Activated naive CD8-positive, alpha-beta T cell treated with anti-CD3 and anti-CD28 coated beads for 36 hours (primary cell): ENCODE measurements around the gene EEA1. TPM values are rescaled to one million over a fixed set of nuclear protein-coding genes. Genes with fewer than 3 reads are reported as not detected.
A peak's percentile ranks its signal among the peaks of the same experiment; 100 is the strongest.
"Not testable (repeated sequence)": the region's sequence is repeated elsewhere in the genome, so short reads cannot be mapped to it uniquely, and the experiment has no call there.

ENCODE experiments used
- DNase-seq: peaks from one replicate; pipeline ENCODE4 v3.0.0; 2021
- H3K27ac Mint-ChIP-seq: one replicate; pipeline ENCODE4 v1.8.0; 2022; ENCODE audit warnings: mild to moderate bottlenecking, moderate library complexity, mixed read lengths
- H3K27me3 Mint-ChIP-seq: one replicate; pipeline ENCODE4 v1.8.0; 2022; ENCODE audit warnings: mild to moderate bottlenecking, mixed read lengths
- H3K36me3 Mint-ChIP-seq: one replicate; pipeline ENCODE4 v1.8.0; 2021; ENCODE audit warnings: mild to moderate bottlenecking, mixed read lengths
- H3K4me1 Mint-ChIP-seq: one replicate; pipeline ENCODE4 v1.8.0; 2021; ENCODE audit warnings: mixed read lengths
- H3K4me3 Mint-ChIP-seq: one replicate; pipeline ENCODE4 v1.8.0; 2022; ENCODE audit warnings: mild to moderate bottlenecking, moderate library complexity, mixed read lengths
- H3K9me3 Mint-ChIP-seq: one replicate; pipeline ENCODE4 v1.8.0; 2022; ENCODE audit warnings: mixed read lengths
- total RNA-seq, 2 experiments: library from RNA; stranded (reverse); gene quantifications; one replicate each; pipeline ENCODE4 v1.2.3, GENCODE V29; 2021

EEA1 gene
- total RNA-seq, 2 experiments from 2014 or later = 17.5 TPM

DNA sequence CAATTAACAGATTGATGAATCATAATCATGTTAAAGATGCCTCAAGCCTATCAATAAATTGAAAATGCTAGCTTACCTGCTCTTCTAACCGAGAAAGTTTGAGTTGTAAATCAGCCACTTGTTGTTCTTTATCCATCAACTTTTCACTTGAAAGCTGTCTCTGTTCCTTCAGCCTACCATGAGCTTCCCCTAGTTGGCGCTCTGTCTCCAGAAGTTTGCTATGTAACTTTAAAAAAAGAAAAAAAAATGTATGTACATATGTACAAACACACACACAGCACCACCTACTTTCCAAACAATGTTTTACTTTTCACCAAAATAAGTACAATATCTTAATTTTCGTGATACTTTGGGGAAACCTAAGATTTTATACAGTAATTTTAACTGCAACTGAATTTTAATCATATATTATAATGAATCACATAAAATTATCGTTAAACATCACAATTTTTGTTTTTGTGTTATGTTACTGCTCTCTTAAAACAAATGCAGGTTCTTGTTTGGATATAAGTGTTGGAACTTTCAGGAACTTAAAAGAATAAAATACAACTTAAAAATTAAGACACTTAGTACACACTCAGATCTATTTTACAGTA lies 101.2 kb downstream of the EEA1 start:
- H3K27me3 Mint-ChIP-seq = no peaks in the 10 kb centered on the region
- H3K27ac Mint-ChIP-seq = no peak overlapping the region
- H3K4me1 Mint-ChIP-seq = peaks cover 2% of the 10 kb centered on the region
- H3K4me3 Mint-ChIP-seq = no peak overlapping the region
- H3K9me3 Mint-ChIP-seq = no peaks in the 10 kb centered on the region
- peak; percentile 15 for DNase-seq
- peaks cover 26% of the 10 kb centered on the region for H3K36me3 Mint-ChIP-seq

DNA sequence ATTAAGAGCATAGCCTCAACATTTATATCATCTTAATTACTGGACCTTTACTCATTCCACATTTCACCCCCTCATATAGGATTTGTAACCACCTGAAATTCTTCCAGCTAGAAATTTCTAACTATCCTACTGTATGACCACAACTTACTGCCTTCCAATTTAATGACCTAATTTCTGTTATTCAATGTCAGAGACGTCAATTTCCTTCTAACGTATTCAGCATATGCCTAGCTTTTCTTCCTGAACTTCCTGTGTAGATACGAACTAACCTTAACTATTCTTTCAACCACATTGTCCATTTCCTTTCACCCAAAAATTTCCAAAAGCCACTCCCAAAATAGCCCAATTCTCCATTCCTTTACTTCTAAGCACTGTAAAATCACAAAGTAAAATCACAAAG lies 108.0 kb downstream of the EEA1 start:
- Mint-ChIP-seq H3K27me3 (no peaks in the 10 kb centered on the region), H3K4me3 (no peak overlapping the region), H3K4me1 (no peaks in the 10 kb centered on the region), H3K36me3 (peaks cover 14% of the 10 kb centered on the region), H3K27ac (no peak overlapping the region), H3K9me3 (no peaks in the 10 kb centered on the region)
- DNase-seq = no peak

DNA sequence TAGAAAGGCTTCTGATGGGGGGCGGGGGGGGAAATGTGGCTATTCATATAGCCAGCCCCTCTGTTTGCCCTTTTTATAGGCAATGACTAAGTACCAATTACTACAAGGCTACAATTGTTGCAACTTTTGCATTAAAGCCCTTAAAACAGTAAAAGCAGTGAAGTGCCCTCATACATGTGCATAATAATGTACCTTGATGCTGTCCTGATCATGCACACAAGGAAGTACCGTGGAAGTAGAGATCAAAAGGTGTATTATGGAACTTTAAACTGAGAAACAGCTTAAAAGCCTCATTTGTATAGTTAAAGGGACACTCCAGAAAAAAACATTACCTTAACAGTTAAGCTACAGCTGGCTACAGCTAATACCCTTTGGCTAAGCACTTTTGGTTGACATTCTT lies 114.5 kb downstream of the EEA1 start:
- no peak for DNase-seq
- Mint-ChIP-seq H3K36me3 (peaks cover 24% of the 10 kb centered on the region), H3K27ac (no peak overlapping the region), H3K4me1 (no peaks in the 10 kb centered on the region), H3K27me3 (no peaks in the 10 kb centered on the region), H3K9me3 (no peaks in the 10 kb centered on the region), H3K4me3 (no peak overlapping the region)

DNA sequence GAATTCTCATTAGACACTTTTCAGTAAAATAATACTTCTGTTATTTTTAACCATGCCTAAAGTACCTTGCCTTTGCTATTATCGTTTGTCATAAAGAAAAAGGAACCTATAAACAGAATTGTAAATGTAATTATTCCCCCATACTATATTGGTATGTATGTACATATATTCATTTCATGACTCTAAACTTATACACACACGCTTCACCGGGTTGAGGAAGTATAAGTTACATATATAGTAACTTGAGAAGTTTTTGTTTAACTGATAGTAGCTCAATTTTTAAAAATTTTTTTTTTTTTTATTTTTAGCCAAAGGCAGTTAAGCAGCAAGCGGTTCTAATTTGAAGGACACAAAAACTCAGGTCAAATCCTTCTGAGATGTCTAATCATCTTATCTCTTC lies 118.7 kb downstream of the EEA1 start:
- no peak overlapping the region for H3K27ac Mint-ChIP-seq
- no peaks in the 10 kb centered on the region for H3K27me3 Mint-ChIP-seq
- no peaks in the 10 kb centered on the region for H3K4me1 Mint-ChIP-seq
- no peak for DNase-seq
- no peak overlapping the region for H3K4me3 Mint-ChIP-seq
- H3K9me3 Mint-ChIP-seq = peaks cover 2% of the 10 kb centered on the region
- peaks cover 40% of the 10 kb centered on the region for H3K36me3 Mint-ChIP-seq

DNA sequence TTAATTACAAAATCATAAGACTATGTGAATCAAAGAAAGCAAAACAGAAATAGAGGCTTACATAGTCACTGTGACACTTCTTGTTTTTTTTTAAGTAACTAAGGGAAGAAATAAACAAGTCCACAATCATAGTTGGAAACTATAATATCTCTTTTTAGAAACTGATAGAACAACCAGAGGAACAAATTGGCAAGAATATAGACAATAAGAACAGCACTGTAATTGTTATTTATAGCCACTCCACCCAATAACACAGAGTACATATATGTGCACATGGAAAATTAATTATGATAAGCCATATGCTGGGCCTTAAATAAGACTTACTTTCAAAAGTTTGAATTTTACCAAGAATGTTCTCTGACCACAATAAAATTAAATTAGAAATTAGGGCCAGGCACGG lies 125.2 kb downstream of the EEA1 start:
- peaks cover 2% of the 10 kb centered on the region for H3K9me3 Mint-ChIP-seq
- no peak overlapping the region for H3K27ac Mint-ChIP-seq
- H3K4me3 Mint-ChIP-seq = no peak overlapping the region
- H3K27me3 Mint-ChIP-seq = no peaks in the 10 kb centered on the region
- no peak for DNase-seq
- H3K4me1 Mint-ChIP-seq = no peaks in the 10 kb centered on the region
- peaks cover 30% of the 10 kb centered on the region for H3K36me3 Mint-ChIP-seq

DNA sequence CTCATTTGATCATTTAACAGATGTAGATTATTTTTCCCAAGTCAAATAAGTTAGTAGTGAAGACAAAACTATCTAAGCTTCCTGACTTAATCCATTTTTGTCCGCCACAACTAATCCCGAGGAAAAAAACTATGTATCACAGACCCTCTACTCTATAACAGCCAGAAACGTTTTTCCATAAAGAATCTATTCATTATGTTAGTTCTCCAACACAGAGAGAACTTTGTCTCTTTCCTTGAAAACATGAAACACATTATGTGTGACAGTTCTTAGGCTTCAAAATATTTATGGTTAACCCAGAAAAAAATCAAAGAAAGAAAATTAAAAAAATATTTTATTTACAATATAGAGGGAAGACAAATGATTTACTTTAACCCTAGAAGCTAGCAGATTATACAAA lies 126.2 kb downstream of the EEA1 start:
- Mint-ChIP-seq H3K27me3 (no peaks in the 10 kb centered on the region), H3K4me3 (no peak overlapping the region), H3K9me3 (peaks cover 2% of the 10 kb centered on the region), H3K36me3 (peaks cover 26% of the 10 kb centered on the region), H3K27ac (no peak overlapping the region), H3K4me1 (no peaks in the 10 kb centered on the region)
- DNase-seq = no peak

DNA sequence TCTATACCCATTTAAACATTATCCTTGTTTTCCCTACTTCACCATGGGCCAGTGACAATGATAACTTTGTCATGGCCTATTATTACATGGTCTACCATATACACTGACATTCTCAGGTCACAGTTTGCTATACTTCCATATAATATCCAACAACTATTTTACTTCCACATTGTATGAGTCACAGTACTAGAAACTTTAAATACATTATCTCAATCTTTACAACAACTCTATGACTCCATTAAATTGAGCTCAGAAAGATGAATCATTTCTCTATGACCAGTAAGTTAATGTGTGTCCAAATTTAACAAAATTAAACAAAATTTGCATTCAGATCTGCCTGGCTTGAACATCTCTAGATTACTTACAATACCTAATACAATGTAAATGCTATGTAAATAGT lies 132.4 kb downstream of the EEA1 start:
- Mint-ChIP-seq H3K27me3 (no peaks in the 10 kb centered on the region), H3K27ac (no peak overlapping the region), H3K4me3 (no peak overlapping the region), H3K9me3 (peaks cover 15% of the 10 kb centered on the region), H3K36me3 (peaks cover 41% of the 10 kb centered on the region), H3K4me1 (no peaks in the 10 kb centered on the region)
- DNase-seq = no peak

DNA sequence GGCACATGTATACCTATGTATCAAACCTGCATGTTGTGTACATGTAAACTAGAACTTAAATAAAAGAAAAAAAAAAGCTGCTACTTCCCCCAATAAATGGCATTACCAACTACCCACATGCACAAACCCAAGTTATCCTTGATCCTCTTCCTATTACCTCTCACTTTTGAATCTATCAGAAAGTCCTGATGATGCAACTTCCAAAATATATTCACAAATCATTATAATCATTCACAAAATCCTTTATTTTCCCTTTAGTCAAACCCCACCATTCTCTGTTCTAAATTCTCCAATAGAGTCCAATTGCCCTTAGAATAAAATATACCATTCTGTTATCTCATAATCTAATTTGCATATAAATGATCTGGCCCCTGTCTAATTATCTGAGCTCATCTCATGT lies 134.3 kb downstream of the EEA1 start:
- peaks cover 58% of the 10 kb centered on the region for H3K36me3 Mint-ChIP-seq

DNA sequence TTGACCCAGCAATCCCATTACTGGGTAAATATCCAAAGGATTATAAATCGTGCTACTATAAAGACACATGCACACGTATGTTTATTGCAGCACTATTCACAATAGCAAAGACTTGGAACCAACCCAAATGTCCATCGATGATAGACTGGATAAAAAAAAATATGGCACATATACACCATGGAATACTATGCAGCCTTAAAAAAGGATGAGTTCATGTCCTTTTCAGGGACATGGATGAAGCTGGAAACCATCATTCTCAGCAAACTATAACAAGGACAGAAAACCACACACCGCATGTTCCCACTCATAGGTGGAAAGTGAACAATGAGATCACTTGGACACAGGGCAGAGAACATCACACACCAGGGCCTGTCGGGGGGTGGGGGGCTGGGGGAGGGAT lies 134.7 kb downstream of the EEA1 start:
- H3K36me3 Mint-ChIP-seq = peaks cover 62% of the 10 kb centered on the region
- H3K4me3 Mint-ChIP-seq, H3K4me1 Mint-ChIP-seq, H3K27ac Mint-ChIP-seq, DNase-seq, H3K27me3 Mint-ChIP-seq: not testable (repeated sequence)
- H3K9me3 Mint-ChIP-seq = peaks cover 24% of the 10 kb centered on the region

More for the DNA sequence above, 134.3 kb downstream of the EEA1 start:
- Mint-ChIP-seq H3K4me3 (no peak overlapping the region), H3K27ac (no peak overlapping the region), H3K9me3 (peaks cover 24% of the 10 kb centered on the region), H3K4me1 (peaks cover 8% of the 10 kb centered on the region), H3K27me3 (no peaks in the 10 kb centered on the region)
- no peak for DNase-seq

DNA sequence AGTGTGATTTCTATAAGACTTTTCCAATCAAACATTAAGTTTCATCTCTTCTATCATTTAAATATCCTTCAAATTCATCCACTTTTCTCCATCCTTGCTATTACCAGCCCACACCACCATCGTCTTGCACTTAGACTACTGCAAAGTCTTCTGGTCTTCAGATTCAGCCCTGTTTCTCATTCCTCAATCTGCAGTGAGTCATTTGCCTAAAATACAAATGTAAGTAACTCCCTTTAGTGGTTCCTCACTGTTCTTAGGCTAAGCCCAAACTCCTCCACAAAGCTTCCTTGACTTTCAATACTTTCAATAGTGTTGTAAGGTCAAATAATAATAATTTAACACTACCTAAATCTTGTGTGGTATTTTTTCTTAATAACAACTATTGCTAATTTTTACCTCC lies 143.1 kb downstream of the EEA1 start:
- Mint-ChIP-seq H3K4me1 (peaks cover 9% of the 10 kb centered on the region), H3K27me3 (no peaks in the 10 kb centered on the region), H3K4me3 (no peak overlapping the region), H3K9me3 (peaks cover 5% of the 10 kb centered on the region), H3K27ac (no peak overlapping the region), H3K36me3 (peaks cover 27% of the 10 kb centered on the region)
- DNase-seq = no peak

DNA sequence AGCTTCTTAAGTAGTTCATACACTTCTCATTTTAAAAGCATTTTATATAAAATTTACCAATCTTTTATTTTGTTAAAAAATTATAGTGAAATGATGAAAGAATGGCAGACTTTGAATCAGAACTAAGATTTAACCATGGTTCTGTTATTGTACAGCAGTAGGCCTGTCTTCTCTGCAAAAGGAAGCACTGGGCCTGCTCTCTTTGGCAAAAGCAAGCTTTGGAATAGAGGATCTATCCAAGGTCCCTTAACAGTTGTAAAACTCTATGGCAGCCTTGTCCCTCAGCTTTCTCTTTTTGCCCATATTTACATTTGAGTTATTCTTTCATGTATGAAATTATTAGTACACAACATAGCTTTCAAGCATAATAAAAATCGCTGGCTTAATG lies 143.5 kb downstream of the EEA1 start:
- Mint-ChIP-seq H3K4me3 (no peak overlapping the region), H3K27ac (no peak overlapping the region), H3K36me3 (peaks cover 22% of the 10 kb centered on the region), H3K9me3 (peaks cover 3% of the 10 kb centered on the region), H3K4me1 (peaks cover 7% of the 10 kb centered on the region), H3K27me3 (no peaks in the 10 kb centered on the region)
- DNase-seq = no peak

DNA sequence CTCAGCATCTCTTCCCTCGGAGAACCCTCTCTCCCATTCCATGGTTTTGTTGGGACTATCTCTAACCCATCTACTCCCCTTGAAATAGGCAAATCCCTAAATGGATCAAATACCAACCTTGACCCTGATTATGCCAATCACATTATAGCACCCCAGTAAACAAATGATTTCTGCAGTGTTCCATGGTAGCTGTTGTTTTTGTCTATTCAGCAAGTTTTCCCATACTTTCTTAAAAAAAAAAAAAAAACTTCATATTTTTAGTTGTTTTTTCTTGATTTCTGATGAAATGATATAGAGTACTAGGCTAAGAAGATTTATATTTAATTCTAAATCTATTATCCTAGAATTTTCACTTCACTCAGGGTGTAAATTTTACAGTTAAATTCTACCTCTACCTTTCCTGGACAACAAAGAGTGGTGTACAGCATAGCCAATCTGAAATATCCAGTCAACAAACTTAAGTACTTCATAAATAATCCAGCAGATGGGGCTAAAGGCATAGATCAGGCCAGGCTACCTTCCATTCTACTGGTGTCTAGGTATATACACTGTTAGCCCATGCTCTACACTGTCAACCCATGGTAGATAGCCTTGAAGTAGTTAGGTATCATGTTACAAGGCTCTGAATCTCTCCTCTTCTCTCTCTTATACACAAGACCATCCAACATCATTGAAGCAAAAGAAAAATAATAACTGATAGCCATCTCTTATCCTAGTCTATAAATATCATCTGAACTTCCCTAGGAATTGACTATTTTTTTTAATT lies 144.1 kb downstream of the EEA1 start:
- DNase-seq = no peak
- H3K27me3 Mint-ChIP-seq = no peaks in the 10 kb centered on the region
- H3K27ac Mint-ChIP-seq = no peak overlapping the region
- no peak overlapping the region for H3K4me3 Mint-ChIP-seq
- H3K9me3 Mint-ChIP-seq = no peaks in the 10 kb centered on the region
- H3K4me1 Mint-ChIP-seq = peaks cover 3% of the 10 kb centered on the region
- H3K36me3 Mint-ChIP-seq = peaks cover 17% of the 10 kb centered on the region

DNA sequence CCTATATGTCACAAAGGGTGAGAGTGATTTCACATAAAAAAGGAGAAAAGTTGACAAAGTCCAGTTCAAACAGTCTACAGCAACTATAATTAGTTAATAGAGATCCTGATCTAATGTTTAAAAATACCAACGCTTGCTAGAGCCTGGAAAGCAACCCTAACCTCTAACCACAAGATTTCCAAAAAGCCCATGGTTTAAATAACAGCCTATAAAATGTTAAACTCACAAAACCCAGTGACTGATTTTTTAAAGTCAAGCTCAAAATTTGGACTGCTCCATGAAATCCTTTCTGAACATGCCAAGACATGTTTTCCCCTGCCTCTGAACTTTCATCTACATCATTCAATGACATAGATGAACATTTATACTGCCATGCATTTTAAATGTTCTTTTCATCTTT lies 144.7 kb downstream of the EEA1 start:
- H3K4me1 Mint-ChIP-seq = no peaks in the 10 kb centered on the region
- no peaks in the 10 kb centered on the region for H3K9me3 Mint-ChIP-seq
- H3K4me3 Mint-ChIP-seq = no peak overlapping the region
- peaks cover 10% of the 10 kb centered on the region for H3K36me3 Mint-ChIP-seq
- no peaks in the 10 kb centered on the region for H3K27me3 Mint-ChIP-seq
- no peak for DNase-seq
- H3K27ac Mint-ChIP-seq = no peak overlapping the region

DNA sequence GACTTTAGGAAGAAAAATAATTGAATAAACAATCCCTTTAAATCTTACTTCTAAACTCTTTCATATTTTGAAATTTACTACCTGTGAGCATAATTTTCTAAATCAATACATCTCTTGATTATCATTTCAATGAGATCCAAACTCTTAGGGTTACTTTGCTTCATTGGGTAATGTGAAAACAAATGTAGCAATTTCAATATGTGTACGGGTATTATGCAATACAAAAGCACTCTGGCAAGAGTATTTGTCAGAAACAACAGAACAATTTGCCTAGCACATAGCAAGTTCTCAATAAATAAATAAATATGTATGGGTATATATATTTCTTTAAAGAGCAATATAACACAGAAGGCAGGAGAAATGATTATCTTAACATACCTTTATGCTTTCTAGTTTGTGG lies 149.2 kb downstream of the EEA1 start:
- H3K4me1 Mint-ChIP-seq = peaks cover 2% of the 10 kb centered on the region
- peaks cover 6% of the 10 kb centered on the region for H3K36me3 Mint-ChIP-seq
- H3K27ac Mint-ChIP-seq = no peak overlapping the region
- DNase-seq = no peak
- no peaks in the 10 kb centered on the region for H3K9me3 Mint-ChIP-seq
- no peaks in the 10 kb centered on the region for H3K27me3 Mint-ChIP-seq
- no peak overlapping the region for H3K4me3 Mint-ChIP-seq

DNA sequence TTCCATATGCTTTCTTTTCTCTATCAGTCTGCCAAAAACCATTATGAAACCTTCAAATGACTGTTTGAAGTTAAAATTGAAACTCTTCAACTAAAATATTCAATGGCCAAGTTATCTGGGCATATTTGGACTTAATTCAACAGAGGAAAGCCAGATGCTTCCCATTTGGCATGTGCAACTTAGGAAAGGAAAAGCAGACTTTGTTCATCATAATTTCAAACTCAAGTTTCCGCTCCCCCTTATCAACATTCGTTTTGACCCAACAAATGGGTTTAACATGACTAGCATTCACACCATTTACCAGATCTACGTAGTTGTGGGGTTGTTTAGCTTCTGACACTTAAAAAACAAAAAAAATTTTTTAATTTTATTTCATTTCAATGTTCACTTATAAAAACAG lies 150.6 kb downstream of the EEA1 start:
- Mint-ChIP-seq H3K36me3 (peaks cover 6% of the 10 kb centered on the region), H3K4me1 (peaks cover 3% of the 10 kb centered on the region)

DNA sequence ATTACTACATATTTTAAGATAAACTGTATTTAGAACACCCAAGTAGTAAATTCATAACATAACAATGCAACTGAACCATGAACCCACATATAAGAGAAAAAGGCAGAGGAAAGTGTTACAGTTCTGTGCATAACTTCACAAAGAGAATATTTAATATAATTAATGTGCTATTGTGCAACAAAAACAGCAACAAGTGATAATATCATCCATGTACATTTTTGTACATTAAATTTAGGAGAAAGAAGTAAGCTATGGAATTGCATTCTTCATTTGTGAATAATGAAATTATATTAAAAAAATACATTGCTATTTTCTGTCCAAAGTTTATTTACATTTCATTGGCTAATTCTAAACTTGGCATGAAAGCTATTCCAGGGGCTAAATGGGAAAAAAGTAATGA lies 153.7 kb downstream of the EEA1 start:
- Mint-ChIP-seq H3K4me3 (no peak overlapping the region), H3K27me3 (no peaks in the 10 kb centered on the region), H3K27ac (no peak overlapping the region), H3K9me3 (no peaks in the 10 kb centered on the region), H3K36me3 (peaks cover 1% of the 10 kb centered on the region), H3K4me1 (peaks cover 8% of the 10 kb centered on the region)
- DNase-seq = no peak

More for the DNA sequence above, 150.6 kb downstream of the EEA1 start:
- Mint-ChIP-seq H3K9me3 (no peaks in the 10 kb centered on the region), H3K27me3 (no peaks in the 10 kb centered on the region), H3K4me3 (no peak overlapping the region), H3K27ac (no peak overlapping the region)
- DNase-seq = no peak
